Keratinocyte (primary cell): ENCODE results near the gene EXOC6B. TPM values are rescaled to one million over a fixed set of nuclear protein-coding genes. Genes with fewer than 3 reads are reported as not detected.
A peak's percentile ranks its signal among the peaks of the same experiment; 100 is the strongest.

Experiments used
- DNase-seq: peaks from one replicate; pipeline ENCODE4 v3.0.0-alpha.2; 2011; ENCODE audit warnings: low read depth, missing footprints, low spot score
- FAIRE-seq: peaks from 2 replicates; lab custom pipeline; 2011; peaks lifted over from hg19 to GRCh38; lab: Jason Lieb, UNC
- H2AFZ ChIP-seq: 2 replicates; pipeline ENCODE4 v1.6.0; 2012; ENCODE audit warnings: low read length, control low read depth, inconsistent platforms; ENCODE audit not compliant: control insufficient read depth
- H3K27ac ChIP-seq: 2 replicates; pipeline ENCODE4 v1.5.1; 2011; ENCODE audit warnings: low read length; ENCODE audit not compliant: control insufficient read depth, insufficient read depth
- H3K27me3 ChIP-seq: 3 replicates; pipeline ENCODE4 v1.6.0; 2011; ENCODE audit warnings: low read length; ENCODE audit not compliant: control insufficient read depth, insufficient read depth; ENCODE audit errors: extremely low read depth
- H3K36me3 ChIP-seq, 2 experiments: 2 replicates in 1 of 2; 3 replicates in 1 of 2; pipeline ENCODE4 v1.5.1; 2011; ENCODE audit warnings: low read length in 2 of 2, mild to moderate bottlenecking in 1 of 2; ENCODE audit not compliant: control insufficient read depth in 2 of 2, insufficient read depth in 2 of 2; ENCODE audit errors: extremely low read depth in 1 of 2
- H3K4me1 ChIP-seq: 3 replicates; pipeline ENCODE4 v1.5.1; 2011; ENCODE audit warnings: low read length; ENCODE audit not compliant: control insufficient read depth, insufficient read depth; ENCODE audit errors: extremely low read depth
- H3K4me2 ChIP-seq: 3 replicates; pipeline ENCODE4 v1.6.0; 2011; ENCODE audit warnings: low read depth, low read length; ENCODE audit not compliant: control insufficient read depth, insufficient read depth; ENCODE audit errors: extremely low read depth
- H3K4me3 ChIP-seq, 3 experiments: fragments of 200-600 bp in 1 of 3; sonication (generic) in 1 of 3; 2 replicates in 2 of 3; 3 replicates in 1 of 3; pipeline ENCODE4 v1.5.1; 2011 to 2016; ENCODE audit warnings: low read length in 3 of 3, mild to moderate bottlenecking in 3 of 3, control low read depth in 2 of 3, inconsistent platforms in 1 of 3, low read depth in 1 of 3, mixed read lengths in 1 of 3, mixed run types in 1 of 3, moderate library complexity in 1 of 3; ENCODE audit not compliant: control insufficient read depth in 2 of 3, insufficient read depth in 2 of 3; ENCODE audit errors: extremely low read depth in 1 of 3
- H3K79me2 ChIP-seq: 2 replicates; pipeline ENCODE4 v1.6.0; 2012; ENCODE audit warnings: low read length; ENCODE audit not compliant: control insufficient read depth, insufficient read depth
- H3K9ac ChIP-seq: 3 replicates; pipeline ENCODE4 v1.6.0; 2011; ENCODE audit warnings: low read length; ENCODE audit not compliant: control insufficient read depth, insufficient read depth; ENCODE audit errors: extremely low read depth
- H3K9me1 ChIP-seq: 3 replicates; pipeline ENCODE4 v1.6.0; 2011; ENCODE audit warnings: low read length; ENCODE audit not compliant: control insufficient read depth, insufficient read depth; ENCODE audit errors: extremely low read depth
- H3K9me3 ChIP-seq: 2 replicates; pipeline ENCODE4 v1.5.1; 2012; ENCODE audit warnings: low read depth, low read length; ENCODE audit not compliant: control insufficient read depth
- H4K20me1 ChIP-seq: 3 replicates; pipeline ENCODE4 v1.6.0; 2011; ENCODE audit warnings: low read length; ENCODE audit not compliant: control insufficient read depth, insufficient read depth; ENCODE audit errors: extremely low read depth
- EZH2 ChIP-seq: IDR thresholded peaks from one replicate; pipeline ENCODE4 v1.6.1; 2012; ENCODE audit warnings: inconsistent platforms, mild to moderate bottlenecking, low read length, moderate library complexity
- dilution Hi-C: fragments of 300-500 bp; cut with MboI; formaldehyde crosslinking; loops from one replicate; pipeline ENCODE4 v1.7.0; 2020; ENCODE audit warnings: low sequenced_read_pairs; ENCODE audit not compliant: extremely low pct_ligation_motif_present
- polyA plus RNA-seq, 5 experiments: library from polyadenylated mRNA; depleted of rRNA in 3 of 5; stranded (reverse) in 3 of 5; stranded (forward) in 1 of 5; unstranded in 1 of 5; fragments of >200 nt; gene quantifications; 1 replicate in 1 of 5; 2 replicates in 3 of 5; 3 replicates in 1 of 5; pipeline versions ENCODE4 v1.2.1 to v1.2.3, GENCODE V29; 2011 to 2012; ENCODE audit warnings: missing spikeins in 2 of 5, low read depth in 1 of 5, low replicate concordance in 1 of 5
- TF ChIP-seq, protein P1 (sequence below), 3 experiments: IDR thresholded peaks in 1 of 3; conservative IDR thresholded peaks in 1 of 3; optimal IDR thresholded peaks in 1 of 3; 2 replicates in 2 of 3; 3 replicates in 1 of 3; pipeline versions ENCODE3 to v1.5.1; 2011; ENCODE audit warnings: low read length in 3 of 3, mild to moderate bottlenecking in 3 of 3, moderate library complexity in 2 of 3, control low read depth in 1 of 3, inconsistent platforms in 1 of 3; ENCODE audit not compliant: insufficient read depth in 2 of 3; ENCODE audit errors: extremely low read depth in 1 of 3

EXOC6B gene
- polyA plus RNA-seq, 1 donor (not counting 4 experiments of a cell fraction or from before 2014, with no cell fraction given) = 37.3 TPM

DNA sequence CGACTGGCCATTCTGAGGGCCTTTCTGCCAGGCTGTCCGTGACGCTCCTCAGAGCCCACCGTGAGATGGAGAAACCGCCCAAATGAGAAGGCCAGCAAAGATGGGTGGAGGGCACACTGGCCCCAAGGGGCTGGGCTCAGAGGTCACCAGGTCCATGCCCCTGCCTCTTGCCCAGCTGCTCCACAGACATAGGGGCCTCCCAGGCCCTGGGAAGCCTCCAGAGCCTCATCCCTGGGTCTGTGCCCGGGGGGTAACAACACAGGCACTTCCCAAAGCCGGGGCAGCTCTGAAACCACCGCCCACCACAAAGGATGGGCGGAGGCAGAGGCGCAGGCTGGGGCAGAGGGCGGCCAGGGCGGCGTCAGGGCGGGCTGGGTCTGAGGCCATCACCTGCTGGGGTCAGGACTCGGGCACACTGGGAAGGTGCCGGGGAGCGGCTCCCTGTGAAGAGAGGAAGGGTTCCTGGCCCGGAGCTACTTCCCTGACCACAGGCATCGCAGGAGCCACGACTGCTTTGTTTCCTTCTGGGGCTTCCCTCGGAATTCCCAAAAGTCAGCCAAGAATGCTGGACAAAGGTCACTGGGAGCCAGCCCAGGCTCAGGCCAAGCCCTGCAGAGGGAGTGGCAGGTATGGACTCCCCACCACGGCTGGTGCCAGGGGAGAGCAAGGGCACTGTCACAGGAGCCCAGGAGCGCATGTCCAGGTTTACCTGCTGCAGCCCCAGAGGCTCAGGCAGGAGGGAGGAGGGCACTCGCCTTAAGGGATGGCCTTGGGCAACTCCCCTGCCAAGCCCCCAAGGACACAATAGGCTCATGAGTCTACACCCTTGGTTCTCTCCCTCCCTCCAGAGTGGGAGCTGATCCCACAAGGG, 687.6 kb downstream of the EXOC6B start:
- H3K9me1 ChIP-seq = no peaks in the 10 kb centered on the region
- peaks cover 6% of the 10 kb centered on the region for H3K4me1 ChIP-seq
- H3K9me3 ChIP-seq = no peaks in the 10 kb centered on the region
- no peak for DNase-seq
- no peaks in the 10 kb centered on the region for H4K20me1 ChIP-seq
- dilution Hi-C loops = no loop called here
- no peak overlapping the region for H3K9ac ChIP-seq
- FAIRE-seq = no peak
- H3K79me2 ChIP-seq = no peaks in the 10 kb centered on the region
- TF ChIP-seq, protein P1, sequence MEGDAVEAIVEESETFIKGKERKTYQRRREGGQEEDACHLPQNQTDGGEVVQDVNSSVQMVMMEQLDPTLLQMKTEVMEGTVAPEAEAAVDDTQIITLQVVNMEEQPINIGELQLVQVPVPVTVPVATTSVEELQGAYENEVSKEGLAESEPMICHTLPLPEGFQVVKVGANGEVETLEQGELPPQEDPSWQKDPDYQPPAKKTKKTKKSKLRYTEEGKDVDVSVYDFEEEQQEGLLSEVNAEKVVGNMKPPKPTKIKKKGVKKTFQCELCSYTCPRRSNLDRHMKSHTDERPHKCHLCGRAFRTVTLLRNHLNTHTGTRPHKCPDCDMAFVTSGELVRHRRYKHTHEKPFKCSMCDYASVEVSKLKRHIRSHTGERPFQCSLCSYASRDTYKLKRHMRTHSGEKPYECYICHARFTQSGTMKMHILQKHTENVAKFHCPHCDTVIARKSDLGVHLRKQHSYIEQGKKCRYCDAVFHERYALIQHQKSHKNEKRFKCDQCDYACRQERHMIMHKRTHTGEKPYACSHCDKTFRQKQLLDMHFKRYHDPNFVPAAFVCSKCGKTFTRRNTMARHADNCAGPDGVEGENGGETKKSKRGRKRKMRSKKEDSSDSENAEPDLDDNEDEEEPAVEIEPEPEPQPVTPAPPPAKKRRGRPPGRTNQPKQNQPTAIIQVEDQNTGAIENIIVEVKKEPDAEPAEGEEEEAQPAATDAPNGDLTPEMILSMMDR (optimal IDR thresholded peaks at IDR 0.05 in 1 of 3, IDR thresholded peaks at IDR 0.05 in 1 of 3, conservative IDR thresholded peaks at IDR 0.05 in 1 of 3; ENCODE audit: extremely low read depth in 1 of 3, insufficient read depth in 2 of 3, low read length in 3 of 3) = no peak
- TF ChIP-seq EZH2 = no peak
- H2AFZ ChIP-seq = no peak overlapping the region
- no peak overlapping the region for H3K4me2 ChIP-seq
- H3K36me3 ChIP-seq = no peaks in the 10 kb centered on the region
- peaks cover 6% of the 10 kb centered on the region for H3K27me3 ChIP-seq
- H3K4me3 ChIP-seq = no peak overlapping the region
- no peak overlapping the region for H3K27ac ChIP-seq

DNA sequence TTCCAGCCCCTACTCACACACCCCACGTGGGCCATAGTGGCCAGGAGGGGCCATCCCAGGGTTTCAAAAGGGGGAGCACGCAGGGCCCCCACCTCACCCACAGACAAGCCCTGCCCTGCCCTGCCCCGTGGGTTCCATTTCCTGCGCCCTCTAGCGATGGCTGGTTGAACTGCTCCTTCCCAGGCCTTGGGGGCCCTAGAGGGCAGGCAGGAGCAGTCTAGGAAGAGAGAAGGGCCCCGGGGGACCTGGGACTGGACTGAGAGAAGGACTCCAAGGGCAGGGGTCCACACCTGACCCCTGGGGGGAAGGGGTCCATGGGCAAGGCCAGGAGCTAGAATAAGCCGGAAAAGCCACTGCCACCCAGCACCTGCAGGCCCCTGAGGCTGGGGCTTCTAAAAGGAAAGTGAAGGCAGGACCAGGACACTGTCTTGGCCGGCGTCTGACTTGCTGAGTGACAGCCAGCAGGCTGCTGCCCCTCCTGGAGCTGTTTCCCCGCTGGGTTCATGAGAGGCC, 688.3 kb downstream of the EXOC6B start:
- Histone ChIP-seq H3K4me3 (no peak overlapping the region), H3K4me2 (no peak overlapping the region)

More for the DNA sequence above, 688.3 kb downstream of the EXOC6B start:
- TF ChIP-seq, protein P1 (optimal IDR thresholded peaks at IDR 0.05 in 1 of 3, IDR thresholded peaks at IDR 0.05 in 1 of 3, conservative IDR thresholded peaks at IDR 0.05 in 1 of 3; ENCODE audit: extremely low read depth in 1 of 3, insufficient read depth in 2 of 3, low read length in 3 of 3) = peak in 2 of 3 experiments; percentile 90 to 98
- no peak for TF ChIP-seq EZH2
- FAIRE-seq = no peak
- H3K27ac ChIP-seq = no peak overlapping the region
- H3K9me3 ChIP-seq = no peaks in the 10 kb centered on the region
- H2AFZ ChIP-seq = no peak overlapping the region
- dilution Hi-C loops = no loop called here
- DNase-seq = no peak
- H4K20me1 ChIP-seq = no peaks in the 10 kb centered on the region
- H3K27me3 ChIP-seq = peaks cover 2% of the 10 kb centered on the region
- no peaks in the 10 kb centered on the region for H3K36me3 ChIP-seq
- H3K9ac ChIP-seq = no peak overlapping the region
- no peaks in the 10 kb centered on the region for H3K9me1 ChIP-seq
- H3K4me1 ChIP-seq = peaks cover under 1% of the 10 kb centered on the region
- no peaks in the 10 kb centered on the region for H3K79me2 ChIP-seq
